IMR-90 (cell line): ENCODE data around the gene SPACA7. TPM values are rescaled to one million over a fixed set of nuclear protein-coding genes. Genes with fewer than 3 reads are reported as not detected.

Experiments
- ATAC-seq: fragments of 200-7000 bp; cut with Tn5 transposase; 2 replicates; pipeline ENCODE4 v1.9.1; 2020; ENCODE audit warnings: low read depth, mild to moderate bottlenecking, moderate library complexity
- BruUV-seq: library from RNA; stranded (reverse); fragments of 400-500 nt; replicated peaks from 2 replicates; lab custom pipeline; 2021; lab: Mats Ljungman, UMichigan
- CTCF ChIA-PET: fragments of 300-600 bp; formaldehyde crosslinking; extraction: SDS; loops from one replicate; lab custom pipeline; 2021; ENCODE audit warnings: antibody characterized with exemption; lab: Yijun Ruan, JAX
- POLR2A ChIA-PET: fragments of 300-600 bp; sonication (Branson Sonifier 250); formaldehyde crosslinking; loops from one replicate; lab custom pipeline; 2022; ENCODE audit warnings: antibody characterized with exemption; ENCODE audit not compliant: unreplicated experiment; lab: Charles Lee
- DNase-seq: peaks from one replicate; pipeline ENCODE4 v3.0.0; 2013
- H2AFZ ChIP-seq: replicated peaks from 2 replicates; pipeline ENCODE3; 2013; ENCODE audit warnings: low read length, mild to moderate bottlenecking; ENCODE audit not compliant: poor library complexity
- H2AK5ac ChIP-seq: 2 replicates; pipeline ENCODE4 v1.6.1; 2013; ENCODE audit warnings: low read depth, low read length, inconsistent platforms
- H2AK9ac ChIP-seq: replicated peaks from 2 replicates; pipeline ENCODE3; 2013; ENCODE audit warnings: mild to moderate bottlenecking, low read depth, low read length, moderate library complexity; ENCODE audit not compliant: poor library complexity
- H2BK120ac ChIP-seq: 2 replicates; pipeline ENCODE4 v1.6.1; 2013; ENCODE audit warnings: low read depth, low read length, inconsistent platforms
- H2BK15ac ChIP-seq: 3 replicates; pipeline ENCODE4 v1.6.1; 2013; ENCODE audit warnings: low read depth, low read length, inconsistent platforms
- H2BK20ac ChIP-seq: 2 replicates; pipeline ENCODE4 v1.6.1; 2013; ENCODE audit warnings: low read depth, mild to moderate bottlenecking, inconsistent platforms, low read length, moderate library complexity
- H2BK5ac ChIP-seq: 2 replicates; pipeline ENCODE4 v1.6.1; 2013; ENCODE audit warnings: mild to moderate bottlenecking, low read depth, low read length, inconsistent platforms; ENCODE audit not compliant: poor library complexity, severe bottlenecking
- H3K14ac ChIP-seq: replicated peaks from 2 replicates; pipeline ENCODE4 v1.6.1; 2013; ENCODE audit warnings: low read depth, low read length, inconsistent platforms
- H3K18ac ChIP-seq: 2 replicates; pipeline ENCODE4 v1.6.1; 2013; ENCODE audit warnings: low read depth, low read length, control low read depth
- H3K23ac ChIP-seq: 2 replicates; pipeline ENCODE4 v1.6.1; 2013; ENCODE audit warnings: low read depth, low read length, inconsistent platforms
- H3K27ac ChIP-seq: 2 replicates; pipeline ENCODE4 v1.5.1; 2013; ENCODE audit warnings: mild to moderate bottlenecking, control low read depth, low read length; ENCODE audit not compliant: insufficient read depth
- H3K27me3 ChIP-seq: 2 replicates; pipeline ENCODE4 v1.6.1; 2013; ENCODE audit warnings: low read length; ENCODE audit not compliant: control insufficient read depth, insufficient read depth
- H3K36me3 ChIP-seq: 2 replicates; pipeline ENCODE4 v1.6.1; 2013; ENCODE audit warnings: low read length, mixed read lengths; ENCODE audit not compliant: control insufficient read depth, insufficient read depth
- H3K4ac ChIP-seq: 2 replicates; pipeline ENCODE4 v1.6.1; 2013; ENCODE audit warnings: low read depth, low read length, inconsistent platforms
- H3K4me1 ChIP-seq: 2 replicates; pipeline ENCODE4 v1.6.1; 2013; ENCODE audit warnings: low read length, mixed read lengths; ENCODE audit not compliant: control insufficient read depth, insufficient read depth
- H3K4me2 ChIP-seq: 2 replicates; pipeline ENCODE4 v1.6.1; 2013; ENCODE audit warnings: low read depth, mild to moderate bottlenecking, control low read depth, low read length, moderate library complexity
- H3K4me3 ChIP-seq: 2 replicates; pipeline ENCODE4 v1.5.1; 2013; ENCODE audit warnings: low read depth, mild to moderate bottlenecking, control low read depth, low read length, moderate library complexity; ENCODE audit not compliant: insufficient read depth
- H3K56ac ChIP-seq: 2 replicates; pipeline ENCODE4 v1.6.1; 2013; ENCODE audit warnings: low read length, inconsistent platforms; ENCODE audit not compliant: insufficient read depth; ENCODE audit errors: extremely low read depth
- H3K79me1 ChIP-seq, 2 experiments: 2 replicates each; pipeline ENCODE4 v1.6.1; 2013; ENCODE audit warnings: low read length in 2 of 2, inconsistent platforms in 1 of 2, low read depth in 1 of 2
- H3K9ac ChIP-seq: 2 replicates; pipeline ENCODE4 v1.6.1; 2013; ENCODE audit warnings: low read depth, low read length, control low read depth
- H3K9me1 ChIP-seq: 2 replicates; pipeline ENCODE4 v1.6.1; 2013; ENCODE audit warnings: low read length, inconsistent platforms; ENCODE audit not compliant: insufficient read depth
- H3K9me3 ChIP-seq: 2 replicates; pipeline ENCODE4 v1.6.1; 2013; ENCODE audit warnings: low read length; ENCODE audit not compliant: control insufficient read depth, insufficient read depth
- H4K20me1 ChIP-seq: 2 replicates; pipeline ENCODE4 v1.6.1; 2013; ENCODE audit warnings: low read length, inconsistent platforms; ENCODE audit not compliant: insufficient read depth
- H4K5ac ChIP-seq: 2 replicates; pipeline ENCODE4 v1.6.1; 2013; ENCODE audit warnings: mild to moderate bottlenecking, low read depth, low read length, control low read depth
- H4K8ac ChIP-seq, 2 experiments: 2 replicates each; pipeline ENCODE4 v1.6.1; 2013; ENCODE audit warnings: low read depth in 2 of 2, low read length in 2 of 2, control low read depth in 1 of 2, inconsistent platforms in 1 of 2
- H4K91ac ChIP-seq: 2 replicates; pipeline ENCODE4 v1.6.1; 2013; ENCODE audit warnings: low read depth, low read length, inconsistent platforms; ENCODE audit not compliant: insufficient read depth
- BHLHE40 ChIP-seq: fragments of 150-350 bp; IDR thresholded peaks from 2 replicates; pipeline ENCODE4 v1.6.1; 2016; ENCODE audit warnings: mild to moderate bottlenecking, low read depth, low read length
- CEBPB ChIP-seq: IDR thresholded peaks from 2 replicates; pipeline ENCODE4 v1.6.1; 2012; ENCODE audit warnings: low read depth, low read length, improper control_type of control experiment
- CHD1 ChIP-seq: IDR thresholded peaks from 2 replicates; pipeline ENCODE4 v1.6.1; 2012; ENCODE audit warnings: low read depth, low read length, improper control_type of control experiment
- ELK1 ChIP-seq: fragments of 150-350 bp; IDR thresholded peaks from 2 replicates; pipeline ENCODE4 v1.6.1; 2016; ENCODE audit warnings: low read depth, mild to moderate bottlenecking, low read length, moderate library complexity, borderline replicate concordance
- FOS ChIP-seq: fragments of 150-350 bp; IDR thresholded peaks from 2 replicates; pipeline ENCODE4 v1.6.1; 2016; ENCODE audit warnings: low read depth, low read length
- MAFK ChIP-seq: IDR thresholded peaks from 2 replicates; pipeline ENCODE4 v1.6.1; 2012; ENCODE audit warnings: low read depth, low read length, improper control_type of control experiment
- MAZ ChIP-seq: IDR thresholded peaks from 2 replicates; pipeline ENCODE4 v1.6.1; 2012; ENCODE audit warnings: low read depth, mild to moderate bottlenecking, low read length, improper control_type of control experiment, moderate library complexity, borderline replicate concordance
- MXI1 ChIP-seq: IDR thresholded peaks from 2 replicates; pipeline ENCODE4 v1.6.1; 2012; ENCODE audit warnings: low read depth, mild to moderate bottlenecking, low read length, moderate library complexity, borderline replicate concordance
- NFE2L2 ChIP-seq: fragments of 150-350 bp; IDR thresholded peaks from 2 replicates; pipeline ENCODE4 v1.6.1; 2016; ENCODE audit warnings: low read depth, mild to moderate bottlenecking, low read length
- POLR2A ChIP-seq: IDR thresholded peaks from 2 replicates; pipeline ENCODE4 v1.6.1; 2012; ENCODE audit warnings: mild to moderate bottlenecking, low read depth, low read length
- RAD21 ChIP-seq: IDR thresholded peaks from 2 replicates; pipeline ENCODE4 v1.6.1; 2012; ENCODE audit warnings: low read length, improper control_type of control experiment
- RCOR1 ChIP-seq: IDR thresholded peaks from 2 replicates; pipeline ENCODE4 v1.6.1; 2012; ENCODE audit warnings: mild to moderate bottlenecking, low read length, improper control_type of control experiment; ENCODE audit not compliant: insufficient replicate concordance
- RFX5 ChIP-seq: IDR thresholded peaks from 2 replicates; pipeline ENCODE4 v1.8.0; 2012; ENCODE audit warnings: low read depth, mild to moderate bottlenecking, low read length, moderate library complexity
- SMC3 ChIP-seq: fragments of 150-350 bp; IDR thresholded peaks from 2 replicates; pipeline ENCODE4 v1.6.1; 2016; ENCODE audit warnings: low read depth, mild to moderate bottlenecking, antibody characterized with exemption, low read length, moderate library complexity
- USF2 ChIP-seq: fragments of 150-350 bp; IDR thresholded peaks from 2 replicates; pipeline ENCODE4 v1.6.1; 2017; ENCODE audit warnings: mild to moderate bottlenecking, antibody characterized with exemption, low read length, low read depth
- WGBS, 2 experiments: methylation state at CpG; one replicate each; pipeline versions ENCODE4 v1.1.5 to v1.1.7; 2013; ENCODE audit warnings: missing lambda C conversion rate in 2 of 2; ENCODE audit not compliant: insufficient read length in 1 of 2; ENCODE audit errors: extremely low coverage in 2 of 2; 5-methylcytosine and 5-hydroxymethylcytosine counted together
- dilution Hi-C: fragments of 300-500 bp; cut with HindIII; formaldehyde crosslinking; loops from one replicate; pipeline ENCODE4 v1.14.3; 2018; ENCODE audit warnings: low sequenced_read_pairs; ENCODE audit not compliant: unreplicated experiment
- in situ Hi-C: fragments of 300-500 bp; cut with MboI; formaldehyde crosslinking; loops from 3 replicates; pipeline ENCODE4 v1.14.3; 2019; ENCODE audit warnings: low sequenced_read_pairs, inconsistent platforms, mixed read lengths
- intact Hi-C: fragments of 100-400 bp; cut with micrococcal nuclease; formaldehyde crosslinking; loops from 2 replicates; pipeline ENCODE4 v1.10.0; 2022
- polyA plus RNA-seq, 3 experiments: library from polyadenylated mRNA; depleted of rRNA; stranded (reverse); fragments of >200 nt; gene quantifications; 2 replicates each; pipeline ENCODE4 v1.2.3, GENCODE V29; 2012; ENCODE audit warnings: low replicate concordance in 1 of 3
- total RNA-seq: library from RNA; depleted of rRNA; stranded (reverse); fragments of >200 nt; gene quantifications from 2 replicates; pipeline ENCODE4 v1.2.3, GENCODE V29; 2012
- TF ChIP-seq, protein P1 (sequence below): conservative IDR thresholded peaks from 2 replicates; pipeline ENCODE4 v1.5.1; 2012; ENCODE audit warnings: mild to moderate bottlenecking, low read depth, low read length, improper control_type of control experiment

The SPACA7 gene
- total and polyA plus RNA-seq, 2 of the 4 experiments (the other 2 are of a cell fraction): not detected

- dilution Hi-C loops: no loop called here
Measured at GRCh38 chr13:112358156-112358555, 18.0 kb upstream of the SPACA7 start.

More at GRCh38 chr13:112358156-112358555, 18.0 kb upstream of the SPACA7 start:
- Histone ChIP-seq H4K5ac (no peak overlapping the region), H2BK20ac (no peak overlapping the region), H2AK9ac (no peak overlapping the region), H3K23ac (no peak overlapping the region), H2AFZ (no peak overlapping the region), H3K18ac (no peak overlapping the region), H3K9me1 (no peaks in the 10 kb centered on the region), H3K9ac (no peak overlapping the region), H4K8ac (no peak overlapping the region), H3K4ac (no peak overlapping the region), H4K20me1 (no peaks in the 10 kb centered on the region), H3K36me3 (no peaks in the 10 kb centered on the region), H2AK5ac (no peak overlapping the region), H3K4me1 (no peaks in the 10 kb centered on the region), H3K79me1 (no peaks in the 10 kb centered on the region), H3K27ac (no peak overlapping the region), H3K14ac (no peak overlapping the region), H3K9me3 (peaks cover 29% of the 10 kb centered on the region), H3K4me2 (no peak overlapping the region), H2BK120ac (no peak overlapping the region), H3K27me3 (no peaks in the 10 kb centered on the region), H2BK5ac (peak overlapping the region; percentile 72), H3K4me3 (no peak overlapping the region), H2BK15ac (no peak overlapping the region), H4K91ac (no peak overlapping the region), H3K56ac (no peak overlapping the region)
- no TSS peak for BruUV-seq
- no peak for DNase-seq
- intact Hi-C loops (no loop called here), in situ Hi-C loops (no loop called here)
- TF ChIP-seq RAD21 (no peak), MXI1 (no peak), RFX5 (no peak), BHLHE40 (no peak), ELK1 (no peak), RCOR1 (no peak), USF2 (no peak), SMC3 (no peak), MAFK (no peak), MAZ (no peak), NFE2L2 (no peak), CEBPB (no peak), CHD1 (no peak), FOS (no peak), POLR2A (no peak)
- TF ChIP-seq, protein P1, sequence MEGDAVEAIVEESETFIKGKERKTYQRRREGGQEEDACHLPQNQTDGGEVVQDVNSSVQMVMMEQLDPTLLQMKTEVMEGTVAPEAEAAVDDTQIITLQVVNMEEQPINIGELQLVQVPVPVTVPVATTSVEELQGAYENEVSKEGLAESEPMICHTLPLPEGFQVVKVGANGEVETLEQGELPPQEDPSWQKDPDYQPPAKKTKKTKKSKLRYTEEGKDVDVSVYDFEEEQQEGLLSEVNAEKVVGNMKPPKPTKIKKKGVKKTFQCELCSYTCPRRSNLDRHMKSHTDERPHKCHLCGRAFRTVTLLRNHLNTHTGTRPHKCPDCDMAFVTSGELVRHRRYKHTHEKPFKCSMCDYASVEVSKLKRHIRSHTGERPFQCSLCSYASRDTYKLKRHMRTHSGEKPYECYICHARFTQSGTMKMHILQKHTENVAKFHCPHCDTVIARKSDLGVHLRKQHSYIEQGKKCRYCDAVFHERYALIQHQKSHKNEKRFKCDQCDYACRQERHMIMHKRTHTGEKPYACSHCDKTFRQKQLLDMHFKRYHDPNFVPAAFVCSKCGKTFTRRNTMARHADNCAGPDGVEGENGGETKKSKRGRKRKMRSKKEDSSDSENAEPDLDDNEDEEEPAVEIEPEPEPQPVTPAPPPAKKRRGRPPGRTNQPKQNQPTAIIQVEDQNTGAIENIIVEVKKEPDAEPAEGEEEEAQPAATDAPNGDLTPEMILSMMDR: no peak
- CTCF ChIA-PET: no interaction called here
- POLR2A ChIA-PET: no interaction called here
- 83 to 100% methylated on average over 2 to 4 of the region's 4 CpGs for WGBS, 2 experiments
- no peak for ATAC-seq
